Urothelium cell line (cell line): ENCODE measurements around the gene UBASH3A.

Experiments used
- DNase-seq: peaks from one replicate; pipeline ENCODE4 v3.0.0; 2011; ENCODE audit warnings: low spot score, mixed read lengths
- FAIRE-seq: peaks from 2 replicates; lab custom pipeline; 2011; peaks lifted over from hg19 to GRCh38; lab: Jason Lieb, UNC

UBASH3A gene

GRCh38 chr21:42481169-42481568 lies 77.5 kb downstream of the UBASH3A start:
- FAIRE-seq (no peak), DNase-seq (no peak)

- DNase-seq, result no peak
- FAIRE-seq, result no peak
Observed at GRCh38 chr21:42484966-42485365, 81.3 kb downstream of the UBASH3A start.

DNA sequence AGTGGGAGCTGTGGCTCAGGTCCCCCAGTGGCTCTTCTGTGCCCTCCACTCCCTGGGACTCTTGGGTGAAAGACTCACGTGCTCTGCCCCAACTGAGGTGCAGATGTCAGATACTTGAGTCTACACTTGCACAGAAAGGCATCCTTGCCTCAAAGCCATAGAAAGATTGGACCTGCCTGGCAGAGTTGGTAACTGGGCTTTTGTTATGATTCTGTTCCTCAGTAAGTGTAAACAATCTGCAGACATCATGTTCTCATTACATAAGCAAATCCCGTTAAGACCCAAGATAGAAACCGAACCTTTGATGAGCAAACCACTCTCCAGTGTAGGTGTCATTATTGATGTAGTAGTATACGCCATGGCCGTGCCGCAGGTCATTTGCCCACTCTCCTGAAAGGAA lies 82.4 kb downstream of the UBASH3A start:
- FAIRE-seq (no peak), DNase-seq (no peak)

- no peak for DNase-seq
- no peak for FAIRE-seq
Observed at GRCh38 chr21:42486531-42486930, 82.8 kb downstream of the UBASH3A start.

DNA sequence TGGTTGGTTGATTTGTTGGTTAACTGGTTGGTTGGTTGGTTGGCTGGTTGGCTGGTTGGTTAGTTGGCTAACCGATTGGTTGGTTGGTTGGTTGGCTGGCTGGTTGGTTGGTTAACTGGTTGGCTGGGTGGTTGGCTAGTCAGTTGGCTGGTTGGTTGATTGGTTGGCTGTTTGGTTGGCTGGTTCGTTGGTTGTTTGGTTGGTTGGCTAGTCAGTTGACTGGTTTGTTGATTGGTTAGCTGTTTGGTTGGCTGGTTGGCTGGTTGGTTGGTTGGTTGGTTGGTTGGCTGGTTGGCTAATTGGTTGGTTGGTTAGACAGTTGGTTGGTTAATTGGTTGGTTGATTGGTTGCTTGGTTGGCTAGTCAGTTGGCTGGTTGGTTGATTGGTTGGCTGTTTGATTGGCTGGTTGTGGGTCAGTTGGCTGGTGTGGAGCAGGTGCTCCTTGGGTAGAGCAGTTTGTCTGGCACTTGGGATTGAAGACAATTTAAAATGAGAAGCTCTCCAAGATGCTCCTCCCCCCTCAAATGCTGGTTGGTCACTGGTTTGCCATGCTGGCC lies 85.4 kb downstream of the UBASH3A start:
- DNase-seq (no peak), FAIRE-seq (no peak)

- no peak for FAIRE-seq
Observed at GRCh38 chr21:42489991-42490390, 86.3 kb downstream of the UBASH3A start.

GRCh38 chr21:42490720-42491119 lies 87.0 kb downstream of the UBASH3A start:
- FAIRE-seq (no peak), DNase-seq (no peak)

More at GRCh38 chr21:42489991-42490390, 86.3 kb downstream of the UBASH3A start:
- no peak for DNase-seq

DNA sequence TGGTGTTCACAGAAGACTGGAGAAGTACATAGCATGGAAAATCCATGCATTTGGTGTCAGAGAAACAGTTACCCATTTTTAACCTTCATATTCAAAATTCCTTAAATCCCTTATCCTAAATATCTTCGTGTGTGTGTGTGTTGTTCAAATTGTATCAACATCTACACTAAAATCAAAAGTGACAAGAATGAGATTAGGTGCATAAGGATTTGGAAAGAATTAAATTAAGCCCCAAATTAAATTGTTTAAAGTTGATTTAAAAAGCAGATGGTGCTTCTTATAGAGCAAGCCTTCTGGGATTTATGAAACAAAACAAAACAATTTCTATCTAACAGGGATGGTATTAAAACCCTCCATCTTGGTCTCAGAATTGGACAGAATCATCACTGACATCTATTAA lies 87.6 kb downstream of the UBASH3A start:
- DNase-seq (no peak), FAIRE-seq (no peak)

- FAIRE-seq, result no peak
- no peak for DNase-seq
Observed at GRCh38 chr21:42492201-42492600, 88.5 kb downstream of the UBASH3A start.

- no peak for FAIRE-seq
- no peak for DNase-seq
Observed at GRCh38 chr21:42493109-42494060, 89.7 kb downstream of the UBASH3A start.

GRCh38 chr21:42495027-42495426 lies 91.3 kb downstream of the UBASH3A start:
- FAIRE-seq, result no peak
- DNase-seq, result no peak

DNA sequence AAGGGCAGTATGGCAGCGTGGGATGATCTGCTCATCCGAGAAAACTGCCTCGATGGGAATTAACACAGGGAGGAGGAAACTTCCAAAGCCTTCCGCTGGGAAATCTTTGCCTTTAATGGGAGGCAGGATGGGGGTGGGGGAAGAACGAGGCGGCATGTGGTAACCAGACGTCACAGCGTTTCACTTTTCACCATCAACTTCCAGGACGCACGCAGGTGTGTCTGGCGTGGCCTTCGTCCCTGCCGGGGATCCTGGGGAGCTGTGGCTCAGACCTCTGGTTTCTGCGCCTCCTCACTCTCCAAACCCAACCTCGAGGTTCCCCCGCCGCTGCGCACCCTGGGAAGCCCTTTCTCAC lies 92.0 kb downstream of the UBASH3A start:
- DNase-seq (peak; percentile 29), FAIRE-seq (no peak)

- FAIRE-seq, result peak; percentile 98
- peak; percentile 98 for DNase-seq
Observed at GRCh38 chr21:42496120-42496838, 92.6 kb downstream of the UBASH3A start, which contains the start of gene RSPH1. Gene RSPH1, minus strand, starts transcription at chr21:42496224. Its CDS starts 38 bp downstream, at chr21:42496186.

GRCh38 chr21:42496839-42497202 lies 93.1 kb downstream of the UBASH3A start:
- DNase-seq, result no peak
- no peak for FAIRE-seq
